ENCODE results near the gene ADSS1.

DNA sequence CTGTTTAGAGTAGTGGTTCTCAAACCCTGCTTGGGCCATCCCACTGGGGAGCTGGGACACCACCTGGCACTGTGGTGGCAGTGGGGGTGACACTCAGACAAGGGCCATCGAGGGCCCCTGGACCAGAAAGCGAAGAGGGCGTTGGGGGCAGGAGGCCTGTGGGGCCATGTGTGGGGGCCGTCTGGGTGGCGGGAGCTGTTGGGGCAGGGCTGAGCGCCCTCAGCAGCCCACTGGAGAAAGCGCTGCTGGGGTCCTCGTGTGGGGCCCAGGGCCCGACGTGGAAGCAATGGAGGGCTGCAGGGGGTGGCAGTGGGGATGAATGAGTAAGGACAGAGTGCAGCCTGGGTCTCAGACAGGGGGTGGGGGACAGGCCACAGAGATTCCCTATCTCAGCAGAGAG, 5.9 kb upstream of the ADSS1 start:
- TF ChIP-seq CTCF (conservative IDR thresholded peaks at IDR 0.05; ENCODE audit: low read length), result no peak
- no peak for TF ChIP-seq EZH2phosphoT487 (IDR thresholded peaks at IDR 0.05; ENCODE audit: borderline replicate concordance)

Measured in Loucy (cell line).